Breast epithelium (tissue), 3 donors: ENCODE measurements around the gene EFHC2.

ENCODE experiments used
- CTCF ChIP-seq, 3 donors: fragments of 450-650 bp; IDR thresholded peaks; one replicate each; pipeline ENCODE4 v1.5.1; 2016 to 2017; ENCODE audit warnings: antibody characterized with exemption in 3 of 3, mild to moderate bottlenecking in 3 of 3, moderate library complexity in 3 of 3
- POLR2A ChIP-seq: fragments of 450-650 bp; IDR thresholded peaks from one replicate; pipeline ENCODE4 v1.6.1; 2016; ENCODE audit warnings: antibody characterized with exemption, mild to moderate bottlenecking, moderate library complexity
- POLR2AphosphoS5 ChIP-seq, 3 donors: sonication (generic); formaldehyde crosslinking; IDR thresholded peaks; one replicate each; pipeline ENCODE4 v1.6.1; 2017; ENCODE audit warnings: antibody characterized with exemption in 3 of 3

- TF ChIP-seq CTCF (IDR thresholded peaks at IDR 0.05) (no peak), POLR2A (no peak), POLR2AphosphoS5 (IDR thresholded peaks at IDR 0.05) (no peak)
Observed at GRCh38 chrX:44113337-44113736, 230.1 kb downstream of the EFHC2 start.
